ENCODE measurements around the gene GRM1.

The GRM1 gene

GRCh38 chr6:146369866-146370265, 341.0 kb downstream of the GRM1 start:
- ATAC-seq (no peak), DNase-seq (no peak)

DNA sequence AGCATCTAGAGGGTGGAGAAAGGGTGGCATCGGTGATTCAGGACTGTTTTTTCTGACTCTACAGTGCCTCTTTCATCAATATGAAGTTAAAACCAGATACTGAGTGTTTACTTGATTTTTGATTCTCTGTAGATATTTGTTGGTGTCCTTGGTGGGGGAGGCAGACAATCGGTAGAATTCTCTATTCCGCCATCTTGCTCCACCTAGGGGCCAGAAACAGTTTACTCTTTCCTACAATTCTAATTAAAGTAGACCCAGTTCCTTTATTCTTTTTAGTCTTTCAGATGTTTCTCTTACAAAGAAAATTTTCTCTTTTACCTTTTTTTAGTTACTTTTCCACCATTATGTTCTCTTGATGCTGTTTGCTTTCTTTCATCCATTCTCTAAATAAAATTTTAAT, 352.6 kb downstream of the GRM1 start:
- no peak for DNase-seq
- ATAC-seq: no peak

DNA sequence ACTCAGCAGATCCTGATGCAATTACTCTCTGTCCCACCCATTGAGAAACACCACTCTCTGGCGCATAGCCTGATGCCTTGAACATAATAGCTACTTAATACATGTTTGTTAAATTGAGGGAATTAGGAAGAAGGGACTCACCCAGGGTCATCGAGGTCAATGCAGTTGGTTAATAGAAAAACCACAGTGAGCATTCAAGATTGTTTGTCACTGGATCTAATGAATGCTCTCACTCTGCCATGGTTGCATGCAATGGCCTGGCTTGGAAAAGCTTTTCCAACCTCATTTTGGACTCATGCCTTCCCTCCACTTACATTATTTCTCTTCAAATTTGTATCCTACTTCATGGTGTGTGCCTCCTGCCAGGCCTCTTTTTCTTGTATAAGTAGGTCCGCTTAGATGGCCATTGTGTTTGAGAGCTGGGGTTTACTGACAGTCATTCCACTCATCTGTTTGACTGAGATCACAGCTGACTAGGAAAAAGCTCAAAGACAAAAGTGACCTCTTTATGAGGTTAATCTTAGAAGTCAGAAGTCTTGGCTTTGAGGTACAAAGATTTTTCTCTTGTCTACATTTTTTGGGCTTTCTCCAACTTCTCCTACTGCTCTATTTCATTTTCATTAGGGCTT, 360.0 kb downstream of the GRM1 start:
- no peak for DNase-seq

GRCh38 chr6:146389740-146390139, 360.9 kb downstream of the GRM1 start:
- ATAC-seq (no peak), DNase-seq (no peak)

More for the DNA sequence above, 360.0 kb downstream of the GRM1 start:
- ATAC-seq: no peak

- ATAC-seq: no peak
Measured at GRCh38 chr6:146397638-146398037, 368.8 kb downstream of the GRM1 start.

DNA sequence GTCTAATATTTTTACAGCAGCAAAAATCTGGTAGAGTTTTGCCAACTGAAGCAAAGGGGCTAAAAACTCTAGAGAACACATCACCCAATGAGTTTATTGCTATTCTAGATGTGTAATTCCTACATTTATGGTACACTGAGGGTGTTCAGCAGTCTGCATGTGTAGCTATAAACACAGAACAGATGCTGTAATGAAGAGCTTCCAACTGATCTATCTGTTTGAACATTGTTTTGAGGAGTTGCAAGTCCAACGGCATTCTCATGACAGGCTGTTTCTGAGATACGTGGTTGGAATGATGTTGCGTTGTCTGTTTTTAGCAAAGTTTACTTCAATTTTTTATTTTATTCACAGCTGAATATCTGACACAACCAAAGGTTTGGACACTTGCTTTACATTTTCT, 373.6 kb downstream of the GRM1 start:
- ATAC-seq (no peak), DNase-seq (no peak)

More at GRCh38 chr6:146397638-146398037, 368.8 kb downstream of the GRM1 start:
- no peak for DNase-seq

GRCh38 chr6:146408583-146408982, 379.7 kb downstream of the GRM1 start:
- ATAC-seq (no peak), DNase-seq (no peak)

DNA sequence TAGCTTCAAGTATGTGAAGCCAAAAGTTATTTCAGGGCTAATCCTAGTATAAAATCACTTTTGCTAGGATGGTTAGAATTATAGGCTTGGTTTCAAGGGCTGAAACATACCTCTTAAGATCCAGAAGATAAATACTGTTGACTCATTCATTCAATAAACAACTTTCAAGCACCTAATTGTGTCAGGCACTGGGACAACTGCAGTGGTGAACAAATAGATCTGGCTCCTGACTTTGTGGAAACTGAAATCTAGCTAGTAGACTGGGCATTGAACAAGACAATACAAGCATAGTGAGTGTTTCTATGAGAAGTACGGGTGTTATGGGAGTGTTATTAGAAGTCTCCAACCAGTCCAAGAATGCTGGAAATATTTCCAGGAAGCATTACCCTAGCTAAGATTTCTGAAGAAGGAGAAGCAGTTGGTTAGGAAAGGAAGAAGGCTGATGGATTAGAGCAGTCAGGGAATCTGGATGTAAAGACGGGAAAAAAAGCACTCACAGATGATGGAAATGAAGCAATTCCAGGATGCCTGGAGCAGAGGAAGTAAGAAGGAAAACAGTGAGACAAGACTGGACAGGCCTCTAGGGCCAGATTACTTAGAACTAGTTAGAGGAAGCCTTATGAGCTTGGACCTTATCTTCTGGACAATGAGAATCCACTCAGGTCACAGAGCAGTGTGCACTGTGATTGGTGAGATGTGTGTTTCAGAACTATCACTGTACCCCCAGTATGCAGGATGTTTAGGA, 382.2 kb downstream of the GRM1 start:
- DNase-seq (no peak), ATAC-seq (no peak)

DNA sequence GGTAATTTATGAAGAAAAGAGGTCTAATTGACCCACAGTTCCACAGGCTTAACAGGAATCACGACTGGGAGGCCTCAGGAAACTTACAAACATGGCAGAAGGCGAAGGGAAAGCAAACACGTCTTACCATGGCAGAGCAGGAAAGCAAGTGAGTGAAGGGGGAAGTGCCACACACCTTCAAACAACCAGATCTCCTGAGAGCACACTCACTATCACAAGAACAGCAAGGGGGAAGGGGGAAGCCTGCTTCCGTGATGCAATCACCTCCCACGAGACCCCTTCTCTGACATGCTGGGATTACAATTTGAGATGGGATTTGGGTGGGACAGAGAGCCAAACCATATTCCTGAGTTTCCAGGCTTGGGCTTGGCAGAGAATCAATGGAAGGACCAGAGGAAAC, 390.7 kb downstream of the GRM1 start:
- ATAC-seq: no peak
- DNase-seq: no peak

DNA sequence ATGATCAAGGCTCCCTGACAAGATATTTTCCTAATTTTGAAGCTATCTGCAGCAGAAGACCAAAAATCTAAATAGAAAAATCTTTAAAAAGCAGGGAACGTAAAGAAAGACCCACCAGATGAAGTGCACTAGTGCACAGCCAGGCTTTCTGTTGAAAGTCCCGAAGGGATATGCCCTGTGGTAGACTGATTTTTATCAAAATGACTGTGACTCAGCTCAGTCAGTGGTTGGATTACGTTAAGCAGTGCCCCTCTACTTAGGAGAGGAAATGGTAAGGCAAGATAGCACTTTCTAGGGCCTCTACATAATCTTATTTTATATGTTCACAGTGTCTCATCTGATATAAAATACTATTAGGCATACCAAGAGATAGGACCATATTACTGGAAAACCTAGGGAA, 391.4 kb downstream of the GRM1 start:
- ATAC-seq (no peak), DNase-seq (no peak)

- ATAC-seq (no peak), DNase-seq (no peak)
Measured at GRCh38 chr6:146422789-146423375, 394.0 kb downstream of the GRM1 start.

- DNase-seq (no peak), ATAC-seq (no peak)
Measured at GRCh38 chr6:146423452-146423851, 394.6 kb downstream of the GRM1 start.

- no peak for DNase-seq
- ATAC-seq: no peak
Measured at GRCh38 chr6:146426516-146426915, 397.7 kb downstream of the GRM1 start.

DNA sequence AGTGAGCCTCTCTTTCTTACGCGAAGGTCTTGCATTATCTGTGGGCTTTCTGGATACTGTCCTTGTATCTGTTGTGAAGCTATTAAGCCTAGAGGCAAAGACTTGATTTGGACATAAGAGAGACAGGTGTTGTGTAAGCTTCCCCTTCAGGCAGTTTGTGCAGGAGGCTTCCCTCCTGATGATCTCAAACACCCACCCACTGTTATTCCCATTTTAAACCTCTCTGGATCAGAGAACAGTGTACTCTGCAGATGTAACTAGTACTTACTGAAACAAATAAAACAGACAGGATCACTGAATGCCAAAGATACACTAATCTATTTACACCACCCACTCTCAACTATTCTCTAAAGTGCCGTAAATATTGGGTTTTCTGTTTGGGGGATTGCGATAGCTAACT, 401.0 kb downstream of the GRM1 start:
- DNase-seq (no peak), ATAC-seq (no peak)

DNA sequence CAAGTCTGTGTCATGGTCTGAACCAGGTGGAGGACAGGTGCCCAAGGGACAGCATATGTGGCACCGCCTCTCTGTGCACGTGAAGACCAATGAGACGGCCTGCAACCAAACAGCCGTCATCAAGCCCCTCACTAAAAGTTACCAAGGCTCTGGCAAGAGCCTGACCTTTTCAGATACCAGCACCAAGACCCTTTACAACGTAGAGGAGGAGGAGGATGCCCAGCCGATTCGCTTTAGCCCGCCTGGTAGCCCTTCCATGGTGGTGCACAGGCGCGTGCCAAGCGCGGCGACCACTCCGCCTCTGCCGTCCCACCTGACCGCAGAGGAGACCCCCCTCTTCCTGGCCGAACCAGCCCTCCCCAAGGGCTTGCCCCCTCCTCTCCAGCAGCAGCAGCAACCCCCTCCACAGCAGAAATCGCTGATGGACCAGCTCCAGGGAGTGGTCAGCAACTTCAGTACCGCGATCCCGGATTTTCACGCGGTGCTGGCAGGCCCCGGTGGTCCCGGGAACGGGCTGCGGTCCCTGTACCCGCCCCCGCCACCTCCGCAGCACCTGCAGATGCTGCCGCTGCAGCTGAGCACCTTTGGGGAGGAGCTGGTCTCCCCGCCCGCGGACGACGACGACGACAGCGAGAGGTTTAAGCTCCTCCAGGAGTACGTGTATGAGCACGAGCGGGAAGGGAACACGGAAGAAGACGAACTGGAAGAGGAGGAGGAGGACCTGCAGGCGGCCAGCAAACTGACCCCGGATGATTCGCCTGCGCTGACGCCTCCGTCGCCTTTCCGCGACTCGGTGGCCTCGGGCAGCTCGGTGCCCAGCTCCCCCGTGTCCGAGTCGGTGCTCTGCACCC, 405.2 kb downstream of the GRM1 start:
- DNase-seq (no peak), ATAC-seq (no peak)

GRCh38 chr6:146434732-146435390, 406.0 kb downstream of the GRM1 start:
- DNase-seq: no peak

GRCh38 chr6:146441907-146442306, 413.0 kb downstream of the GRM1 start:
- DNase-seq (no peak), ATAC-seq (no peak)

More at GRCh38 chr6:146434732-146435390, 406.0 kb downstream of the GRM1 start:
- no peak for ATAC-seq

GRCh38 chr6:146444189-146444588, 415.3 kb downstream of the GRM1 start:
- DNase-seq (no peak), ATAC-seq (no peak)

- no peak for DNase-seq
- ATAC-seq: no peak
Measured at GRCh38 chr6:146445233-146445632, 416.4 kb downstream of the GRM1 start.

DNA sequence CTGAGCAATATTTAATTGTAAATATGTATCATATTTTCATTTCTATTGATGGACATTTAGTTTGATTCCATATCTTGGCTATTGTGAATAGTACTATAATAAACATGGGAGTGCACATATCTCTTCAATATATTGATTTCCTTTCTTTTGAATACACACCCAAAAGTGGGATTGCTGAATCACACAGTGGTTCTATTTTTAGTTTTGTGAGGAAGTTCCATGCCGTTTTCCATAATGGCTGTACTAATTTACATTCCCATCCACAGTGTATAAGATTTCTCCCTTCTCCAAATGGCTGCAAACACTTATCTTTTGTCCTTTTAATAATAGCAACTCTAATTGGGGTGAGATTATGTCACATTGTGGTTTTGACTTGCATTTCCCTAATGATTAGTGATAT, 428.0 kb downstream of the GRM1 start:
- DNase-seq: no peak
- ATAC-seq: no peak

GRCh38 chr6:146460941-146461340, 432.1 kb downstream of the GRM1 start:
- ATAC-seq (no peak), DNase-seq (no peak)
